ENCODE data around the gene FGF18.

DNA sequence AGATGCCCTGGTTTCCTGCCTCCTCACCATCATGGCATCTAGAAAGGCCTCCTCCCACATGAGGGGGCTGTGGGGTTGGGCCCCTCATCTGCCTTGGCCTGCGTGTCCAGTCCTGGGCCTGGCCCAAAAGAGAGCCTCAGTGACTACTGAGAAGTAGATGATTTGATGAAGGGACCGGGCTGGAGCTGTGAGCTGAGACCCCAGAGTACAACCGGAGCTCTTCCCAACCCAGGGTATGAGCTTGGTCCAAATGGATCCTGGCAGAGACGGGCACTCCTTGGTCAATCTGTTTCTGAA, 62.9 kb downstream of the FGF18 start:
- TF ChIP-seq, protein P1, sequence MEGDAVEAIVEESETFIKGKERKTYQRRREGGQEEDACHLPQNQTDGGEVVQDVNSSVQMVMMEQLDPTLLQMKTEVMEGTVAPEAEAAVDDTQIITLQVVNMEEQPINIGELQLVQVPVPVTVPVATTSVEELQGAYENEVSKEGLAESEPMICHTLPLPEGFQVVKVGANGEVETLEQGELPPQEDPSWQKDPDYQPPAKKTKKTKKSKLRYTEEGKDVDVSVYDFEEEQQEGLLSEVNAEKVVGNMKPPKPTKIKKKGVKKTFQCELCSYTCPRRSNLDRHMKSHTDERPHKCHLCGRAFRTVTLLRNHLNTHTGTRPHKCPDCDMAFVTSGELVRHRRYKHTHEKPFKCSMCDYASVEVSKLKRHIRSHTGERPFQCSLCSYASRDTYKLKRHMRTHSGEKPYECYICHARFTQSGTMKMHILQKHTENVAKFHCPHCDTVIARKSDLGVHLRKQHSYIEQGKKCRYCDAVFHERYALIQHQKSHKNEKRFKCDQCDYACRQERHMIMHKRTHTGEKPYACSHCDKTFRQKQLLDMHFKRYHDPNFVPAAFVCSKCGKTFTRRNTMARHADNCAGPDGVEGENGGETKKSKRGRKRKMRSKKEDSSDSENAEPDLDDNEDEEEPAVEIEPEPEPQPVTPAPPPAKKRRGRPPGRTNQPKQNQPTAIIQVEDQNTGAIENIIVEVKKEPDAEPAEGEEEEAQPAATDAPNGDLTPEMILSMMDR (IDR thresholded peaks at IDR 0.05; ENCODE audit: insufficient read depth, low read depth, low read length): no peak
- TF ChIP-seq EZH2 (IDR thresholded peaks at IDR 0.05; ENCODE audit: insufficient read depth, low read length): no peak
